HEK293 (cell line): ENCODE data around the gene ANXA4.

Experiments used
- CTCF ChIA-PET: fragments of 350-600 bp; formaldehyde crosslinking; extraction: SDS; loops from one replicate; lab custom pipeline; 2021; ENCODE audit warnings: antibody characterized with exemption; lab: Yijun Ruan, JAX
- POLR2A ChIA-PET: fragments of 300-600 bp; formaldehyde crosslinking; extraction: SDS; loops from one replicate; lab custom pipeline; 2020; ENCODE audit warnings: antibody characterized with exemption, inconsistent platforms; lab: Yijun Ruan, JAX
- H3K27ac ChIP-seq: fragments of 200-500 bp; sonication (Bioruptor generic); 2 replicates; pipeline ENCODE4 v1.5.1; 2014; ENCODE audit warnings: low read depth, low read length, control low read depth, inconsistent platforms; ENCODE audit errors: extremely low read depth
- H3K36me3 ChIP-seq, 2 experiments: fragments of 200-500 bp in 1 of 2; sonication (Bioruptor generic) in 1 of 2; 1 replicate in 1 of 2; 2 replicates in 1 of 2; pipeline ENCODE4 v1.5.1; 2014 to 2017; ENCODE audit warnings: inconsistent platforms in 2 of 2, low read length in 2 of 2; ENCODE audit not compliant: control insufficient read depth in 2 of 2, insufficient read depth in 1 of 2
- H3K4me1 ChIP-seq: fragments of 200-500 bp; sonication (Bioruptor generic); 2 replicates; pipeline ENCODE4 v1.5.1; 2014; ENCODE audit warnings: mild to moderate bottlenecking, low read length, inconsistent platforms; ENCODE audit not compliant: control insufficient read depth, insufficient read depth
- H3K4me3 ChIP-seq: 2 replicates; pipeline ENCODE4 v1.5.1; 2011; ENCODE audit warnings: low read depth, mild to moderate bottlenecking, control low read depth, low read length, moderate library complexity
- H3K9me3 ChIP-seq: fragments of 200-500 bp; sonication (Bioruptor generic); 2 replicates; pipeline ENCODE4 v1.5.1; 2014; ENCODE audit warnings: low read depth, low read length, inconsistent platforms; ENCODE audit not compliant: control insufficient read depth, insufficient read depth
- KLF10 ChIP-seq: fragments of 450-650 bp; IDR thresholded peaks from 2 replicates; pipeline ENCODE4 v1.5.1; 2018; ENCODE audit warnings: missing biosample characterization, mild to moderate bottlenecking, missing genetic modification characterization
- MEIS1 ChIP-seq: sonication (generic); formaldehyde crosslinking; IDR thresholded peaks from 2 replicates; pipeline ENCODE4 v1.8.1; 2022; ENCODE audit warnings: missing genetic modification reagents, mild to moderate bottlenecking, borderline replicate concordance
- MZF1 ChIP-seq: fragments of 450-650 bp; formaldehyde crosslinking; IDR thresholded peaks from 2 replicates; pipeline ENCODE4 v1.5.1; 2017; ENCODE audit warnings: missing biosample characterization, missing genetic modification characterization, borderline replicate concordance
- PRDM1 ChIP-seq: fragments of 450-650 bp; formaldehyde crosslinking; IDR thresholded peaks from 2 replicates; pipeline ENCODE4; 2016; ENCODE audit warnings: missing biosample characterization, missing genetic modification characterization
- PRDM6 ChIP-seq: fragments of 450-650 bp; formaldehyde crosslinking; IDR thresholded peaks from 2 replicates; pipeline ENCODE4 v1.5.1; 2017; ENCODE audit warnings: missing biosample characterization, missing genetic modification characterization
- SCRT2 ChIP-seq: fragments of 450-650 bp; formaldehyde crosslinking; IDR thresholded peaks from 2 replicates; pipeline ENCODE4 v1.5.1; 2016; ENCODE audit warnings: missing biosample characterization, missing genetic modification characterization
- WT1 ChIP-seq: fragments of 450-650 bp; formaldehyde crosslinking; IDR thresholded peaks from 2 replicates; pipeline ENCODE4 v1.5.1; 2016; ENCODE audit warnings: missing biosample characterization, missing genetic modification characterization
- ZNF302 ChIP-seq: fragments of 450-650 bp; formaldehyde crosslinking; IDR thresholded peaks from 2 replicates; pipeline ENCODE4 v1.5.1; 2016; ENCODE audit warnings: missing biosample characterization, missing genetic modification characterization, low read depth
- ZNF362 ChIP-seq: fragments of 450-650 bp; formaldehyde crosslinking; IDR thresholded peaks from 2 replicates; pipeline ENCODE4 v1.5.1; 2016; ENCODE audit warnings: missing biosample characterization, missing genetic modification characterization
- ZNF544 ChIP-seq: fragments of 450-650 bp; formaldehyde crosslinking; IDR thresholded peaks from 2 replicates; pipeline ENCODE4 v1.5.0; 2017; ENCODE audit warnings: missing biosample characterization, missing genetic modification characterization
- ZNF670 ChIP-seq: fragments of 450-650 bp; formaldehyde crosslinking; IDR thresholded peaks from 2 replicates; pipeline ENCODE4 v1.5.1; 2016; ENCODE audit warnings: missing biosample characterization, missing genetic modification characterization, low read depth
- ZNF677 ChIP-seq: fragments of 450-650 bp; IDR thresholded peaks from 2 replicates; pipeline ENCODE4 v1.5.0; 2018; ENCODE audit warnings: missing biosample characterization, mild to moderate bottlenecking, missing genetic modification characterization, moderate library complexity
- ZNF768 ChIP-seq: fragments of 450-650 bp; formaldehyde crosslinking; IDR thresholded peaks from 2 replicates; pipeline ENCODE4 v1.5.1; 2018; ENCODE audit warnings: missing biosample characterization, mild to moderate bottlenecking, missing genetic modification characterization
- ZNF776 ChIP-seq: fragments of 450-650 bp; formaldehyde crosslinking; IDR thresholded peaks from 2 replicates; pipeline ENCODE4 v1.5.0; 2017; ENCODE audit warnings: missing biosample characterization, missing genetic modification characterization, borderline replicate concordance
- ZNF785 ChIP-seq: fragments of 450-650 bp; formaldehyde crosslinking; IDR thresholded peaks from 2 replicates; pipeline ENCODE4 v1.5.1; 2016; ENCODE audit warnings: missing biosample characterization, missing genetic modification characterization
- ZNF792 ChIP-seq: fragments of 450-650 bp; formaldehyde crosslinking; IDR thresholded peaks from 2 replicates; pipeline ENCODE4 v1.5.1; 2016; ENCODE audit warnings: missing biosample characterization, missing genetic modification characterization
- ZSCAN30 ChIP-seq: fragments of 450-650 bp; IDR thresholded peaks from 2 replicates; pipeline ENCODE4 v1.5.1; 2018; ENCODE audit warnings: missing biosample characterization, mild to moderate bottlenecking, missing genetic modification characterization, moderate library complexity
- TF ChIP-seq, protein P1 (sequence below): fragments of 450-650 bp; formaldehyde crosslinking; IDR thresholded peaks from 2 replicates; pipeline ENCODE4 v1.5.1; 2016; ENCODE audit warnings: missing biosample characterization, missing genetic modification characterization
- TF ChIP-seq, protein P2 (sequence below): fragments of 450-650 bp; formaldehyde crosslinking; optimal IDR thresholded peaks from 2 replicates; pipeline ENCODE3; 2016; ENCODE audit warnings: missing biosample characterization, mild to moderate bottlenecking, missing genetic modification characterization
- TF ChIP-seq, protein P3 (sequence below): fragments of 450-650 bp; formaldehyde crosslinking; IDR thresholded peaks from 2 replicates; pipeline ENCODE4 v1.5.1; 2016; ENCODE audit warnings: missing biosample characterization, missing genetic modification characterization

ANXA4 gene

DNA sequence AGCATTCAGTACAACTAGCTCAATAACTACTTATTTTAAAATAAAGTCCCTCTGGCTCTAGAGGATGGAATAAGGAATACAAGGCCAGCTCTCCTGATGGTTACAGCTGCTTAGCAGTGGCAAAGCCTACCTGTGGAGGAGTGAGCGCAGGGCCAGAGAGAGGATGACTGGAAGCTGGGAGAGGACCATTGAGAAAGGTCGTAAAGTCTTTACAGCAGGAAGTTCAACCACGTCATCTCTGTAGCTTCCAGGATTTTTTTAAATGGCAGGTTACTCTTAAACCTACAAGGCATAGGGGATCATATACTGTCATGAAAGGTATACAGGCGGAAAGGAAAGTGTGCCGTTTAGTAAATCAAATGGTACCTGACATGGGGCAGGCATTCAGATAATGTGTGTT is 26.3 kb downstream of the ANXA4 start:
- ChIA-PET POLR2A (interaction anchor here (1.0 kb wide), 1 partner anchor 27 kb away, joined by 4 read pairs; no protein-coding TSS in a partner anchor), CTCF (interaction anchor here (0.5 to 3.1 kb wide), 5 partner anchors 11 to 50 kb away, joined by 3 to 20 read pairs (median 3); no protein-coding TSS in a partner anchor)
- H3K36me3 ChIP-seq: no peaks in the 10 kb centered on the region
- H3K27ac ChIP-seq: no peak overlapping the region
- H3K4me1 ChIP-seq: peaks cover 7% of the 10 kb centered on the region
- TF ChIP-seq ZNF768: no peak
- no peak for TF ChIP-seq ZNF677 (tag by site-specific recombination)
- no peak for TF ChIP-seq ZNF302
- TF ChIP-seq ZNF792 (tag by site-specific recombination): no peak
- TF ChIP-seq ZNF544: no peak
- TF ChIP-seq, protein P1, sequence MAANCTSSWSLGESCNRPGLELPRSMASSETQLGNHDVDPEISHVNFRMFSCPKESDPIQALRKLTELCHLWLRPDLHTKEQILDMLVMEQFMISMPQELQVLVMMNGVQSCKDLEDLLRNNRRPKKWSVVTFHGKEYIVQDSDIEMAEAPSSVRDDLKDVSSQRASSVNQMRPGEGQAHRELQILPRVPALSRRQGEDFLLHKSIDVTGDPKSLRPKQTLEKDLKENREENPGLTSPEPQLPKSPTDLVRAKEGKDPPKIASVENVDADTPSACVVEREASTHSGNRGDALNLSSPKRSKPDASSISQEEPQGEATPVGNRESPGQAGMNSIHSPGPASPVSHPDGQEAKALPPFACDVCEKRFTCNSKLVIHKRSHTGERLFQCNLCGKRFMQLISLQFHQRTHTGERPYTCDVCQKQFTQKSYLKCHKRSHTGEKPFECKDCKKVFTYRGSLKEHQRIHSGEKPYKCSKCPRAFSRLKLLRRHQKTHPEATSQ: no peak
- no peak for TF ChIP-seq MEIS1 (CRISPR knock-in tag)
- H3K4me3 ChIP-seq: no peak overlapping the region
- H3K9me3 ChIP-seq: no peaks in the 10 kb centered on the region

GRCh38 chr2:69768789-69769188 is 26.9 kb downstream of the ANXA4 start:
- Histone ChIP-seq H3K4me1 (peaks cover 7% of the 10 kb centered on the region), H3K36me3 (no peaks in the 10 kb centered on the region), H3K4me3 (no peak overlapping the region), H3K27ac (no peak overlapping the region), H3K9me3 (no peaks in the 10 kb centered on the region)
- POLR2A ChIA-PET: no interaction called here
- CTCF ChIA-PET: interaction anchor here (1.0 to 3.1 kb wide), 3 partner anchors 11 to 44 kb away, joined by 3 to 20 read pairs (median 5); no protein-coding TSS in a partner anchor
- peak; percentile 29; the same call in 1 of the 2 replicates for TF ChIP-seq SCRT2 (tag by site-specific recombination)
- no peak for TF ChIP-seq WT1 (tag by site-specific recombination)
- TF ChIP-seq, all 188 proteins: peak for 1

GRCh38 chr2:69769272-69769671 is 27.3 kb downstream of the ANXA4 start:
- Histone ChIP-seq H3K4me3 (no peak overlapping the region), H3K9me3 (no peaks in the 10 kb centered on the region), H3K27ac (no peak overlapping the region), H3K4me1 (peaks cover 7% of the 10 kb centered on the region), H3K36me3 (no peaks in the 10 kb centered on the region)
- TF ChIP-seq ZSCAN30 (tag by site-specific recombination) (no peak), PRDM6 (tag by site-specific recombination) (0 out of 2 replicates have a peak, but pooled peaks have one; percentile 7)
- ChIA-PET CTCF (interaction anchor here (1.0 to 1.1 kb wide), 2 partner anchors 10 to 13 kb away, joined by 3 read pairs; no protein-coding TSS in a partner anchor), POLR2A (no interaction called here)

DNA sequence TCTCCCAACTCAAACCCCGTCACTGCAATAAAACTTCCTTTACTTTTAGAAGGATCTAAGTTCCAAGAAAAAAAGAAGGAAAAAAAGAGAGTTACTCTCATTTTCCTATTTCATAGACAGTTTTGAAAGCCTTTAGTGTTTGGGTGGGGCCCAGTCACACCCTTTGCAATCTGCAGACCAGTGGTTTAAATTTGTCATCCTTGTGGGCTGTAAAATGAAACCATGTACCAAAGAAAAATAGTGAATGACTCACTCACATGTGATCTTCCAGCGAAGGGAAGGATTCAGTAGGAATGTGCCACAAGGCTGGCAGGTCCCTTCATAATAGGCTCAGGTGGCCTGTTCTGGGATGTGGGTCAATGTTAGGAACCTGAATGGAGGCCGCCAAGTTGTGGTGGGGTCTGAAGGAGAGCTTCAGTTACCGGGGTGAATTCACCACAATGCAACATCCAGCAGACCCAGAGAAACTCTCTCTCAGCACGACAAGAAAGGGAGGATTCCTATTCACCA is 28.3 kb downstream of the ANXA4 start:
- peak overlapping the region; percentile 59 for H3K27ac ChIP-seq
- POLR2A ChIA-PET: interaction anchor here (0.6 kb wide), 2 partner anchors 8 to 87 kb away, joined by 3 to 6 read pairs; no protein-coding TSS in a partner anchor
- H3K4me3 ChIP-seq: no peak overlapping the region
- CTCF ChIA-PET: interaction anchor here (1.0 kb wide), 1 partner anchor 14 kb away, joined by 3 read pairs; no protein-coding TSS in a partner anchor
- H3K9me3 ChIP-seq: no peaks in the 10 kb centered on the region
- H3K4me1 ChIP-seq: peaks cover 15% of the 10 kb centered on the region
- H3K36me3 ChIP-seq: no peaks in the 10 kb centered on the region
- TF ChIP-seq MZF1 (tag by site-specific recombination) (no peak), PRDM1 (tag by site-specific recombination) (peak; percentile 89), WT1 (tag by site-specific recombination) (peak; percentile 52; the same call in 1 of the 2 replicates), ZNF776 (tag by site-specific recombination) (no peak), ZNF785 (tag by site-specific recombination) (no peak), KLF10 (tag by site-specific recombination) (peak; percentile 84), ZNF362 (tag by site-specific recombination) (peak; percentile 87), ZNF670 (tag by site-specific recombination) (no peak)
- TF ChIP-seq, protein P2, sequence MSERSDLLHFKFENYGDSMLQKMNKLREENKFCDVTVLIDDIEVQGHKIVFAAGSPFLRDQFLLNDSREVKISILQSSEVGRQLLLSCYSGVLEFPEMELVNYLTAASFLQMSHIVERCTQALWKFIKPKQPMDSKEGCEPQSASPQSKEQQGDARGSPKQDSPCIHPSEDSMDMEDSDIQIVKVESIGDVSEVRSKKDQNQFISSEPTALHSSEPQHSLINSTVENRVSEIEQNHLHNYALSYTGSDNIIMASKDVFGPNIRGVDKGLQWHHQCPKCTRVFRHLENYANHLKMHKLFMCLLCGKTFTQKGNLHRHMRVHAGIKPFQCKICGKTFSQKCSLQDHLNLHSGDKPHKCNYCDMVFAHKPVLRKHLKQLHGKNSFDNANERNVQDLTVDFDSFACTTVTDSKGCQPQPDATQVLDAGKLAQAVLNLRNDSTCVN (tag by site-specific recombination): no peak
- TF ChIP-seq, protein P3, sequence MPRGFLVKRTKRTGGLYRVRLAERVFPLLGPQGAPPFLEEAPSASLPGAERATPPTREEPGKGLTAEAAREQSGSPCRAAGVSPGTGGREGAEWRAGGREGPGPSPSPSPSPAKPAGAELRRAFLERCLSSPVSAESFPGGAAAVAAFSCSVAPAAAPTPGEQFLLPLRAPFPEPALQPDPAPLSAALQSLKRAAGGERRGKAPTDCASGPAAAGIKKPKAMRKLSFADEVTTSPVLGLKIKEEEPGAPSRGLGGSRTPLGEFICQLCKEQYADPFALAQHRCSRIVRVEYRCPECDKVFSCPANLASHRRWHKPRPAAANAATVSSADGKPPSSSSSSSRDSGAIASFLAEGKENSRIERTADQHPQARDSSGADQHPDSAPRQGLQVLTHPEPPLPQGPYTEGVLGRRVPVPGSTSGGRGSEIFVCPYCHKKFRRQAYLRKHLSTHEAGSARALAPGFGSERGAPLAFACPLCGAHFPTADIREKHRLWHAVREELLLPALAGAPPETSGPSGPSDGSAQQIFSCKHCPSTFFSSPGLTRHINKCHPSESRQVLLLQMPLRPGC (tag by site-specific recombination): 0 out of 2 replicates have a peak, but pooled peaks have one; percentile 23
